ENCODE results near the gene SNAP25. TPM values are rescaled to one million over a fixed set of nuclear protein-coding genes. Genes with fewer than 3 reads are reported as not detected.

The SNAP25 gene
- total RNA-seq, 1 experiment from 2014 or later: 0.39 TPM

DNA sequence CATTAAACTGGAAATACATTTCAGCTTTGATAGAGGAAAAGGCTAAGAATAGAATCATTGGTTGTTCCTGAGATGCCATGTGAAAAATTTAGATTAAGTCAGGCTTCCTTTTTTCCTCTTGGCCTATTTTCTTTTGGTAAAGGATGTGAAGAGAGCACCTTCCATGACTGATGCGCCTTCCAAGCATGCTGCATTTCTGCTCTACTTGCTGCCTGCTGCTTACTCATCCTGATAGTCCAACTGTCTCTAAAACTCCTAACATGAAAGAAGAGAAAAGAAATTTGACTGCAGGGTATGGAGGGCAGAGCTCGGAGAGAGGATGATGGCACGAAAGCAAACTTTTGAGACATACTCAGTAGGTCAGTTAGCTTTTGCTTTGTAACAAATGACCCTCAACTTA, 28.8 kb downstream of the SNAP25 start:
- Histone ChIP-seq H3K4me1 (ENCODE audit: control insufficient read depth in 1 of 2, insufficient read depth in 2 of 2, low read length in 2 of 2) (no peaks in the 10 kb centered on the region), H4K20me1 (ENCODE audit: insufficient read depth) (no peaks in the 10 kb centered on the region), H3K9me2 (ENCODE audit: insufficient read depth) (no peaks in the 10 kb centered on the region), H2AFZ (ENCODE audit: low read depth, low read length, poor library complexity, severe bottlenecking) (no peak overlapping the region), H3K79me2 (ENCODE audit: insufficient read depth, low read length) (no peaks in the 10 kb centered on the region), H3K9me3 (ENCODE audit: control insufficient read depth in 1 of 2, insufficient read depth in 1 of 2, low read depth in 1 of 2, low read length in 2 of 2) (no peaks in the 10 kb centered on the region), H3K9ac (ENCODE audit: low read length) (no peak overlapping the region), H3K36me3 (ENCODE audit: control insufficient read depth in 1 of 2, insufficient read depth in 2 of 2, low read length in 2 of 2) (no peaks in the 10 kb centered on the region), H3K27me3 (ENCODE audit: insufficient read depth, low read length) (peaks cover 30% of the 10 kb centered on the region), H3K4me2 (ENCODE audit: low read length) (no peak overlapping the region), H3K27ac (ENCODE audit: low read depth, low read length) (no peak overlapping the region), H3K4me3 (replicated peaks in 1 of 2; ENCODE audit: low read depth in 1 of 2, low read length in 2 of 2) (no peak overlapping the region)
- BruUV-seq (replicated peaks): no TSS peak
- ATAC-seq (no peak), DNase-seq (ENCODE audit: low read depth, low spot score) (no peak)
- TF ChIP-seq FOSL1 (IDR thresholded peaks at IDR 0.05; ENCODE audit: low read depth) (no peak), SRF (IDR thresholded peaks at IDR 0.05; ENCODE audit: low read depth) (no peak), EZH2 (IDR thresholded peaks at IDR 0.05) (no peak), ZBTB33 (IDR thresholded peaks at IDR 0.05; ENCODE audit: extremely low read depth, insufficient replicate concordance, low read length) (no peak), CEBPB (IDR thresholded peaks at IDR 0.05; ENCODE audit: low read depth) (no peak), TCF7L2 (IDR thresholded peaks at IDR 0.05; ENCODE audit: borderline replicate concordance, extremely low read depth, insufficient read depth, insufficient read length) (no peak), POLR2A (IDR thresholded peaks at IDR 0.05; ENCODE audit: borderline replicate concordance, extremely low read depth, insufficient read depth, insufficient read length) (no peak), ELF1 (IDR thresholded peaks at IDR 0.05; ENCODE audit: borderline replicate concordance, low read depth) (no peak), MAX (IDR thresholded peaks at IDR 0.05) (no peak), YY1 (IDR thresholded peaks at IDR 0.05; ENCODE audit: extremely low read depth, insufficient replicate concordance, low read depth, low read length) (no peak), EGR1 (IDR thresholded peaks at IDR 0.05; ENCODE audit: low read depth) (no peak), CBX3 (IDR thresholded peaks at IDR 0.05; ENCODE audit: low read depth) (no peak), ZNF274 (IDR thresholded peaks at IDR 0.05; ENCODE audit: low read depth, low read length) (no peak), RAD21 (IDR thresholded peaks at IDR 0.05; ENCODE audit: low read depth) (no peak), SP1 (IDR thresholded peaks at IDR 0.05; ENCODE audit: low read depth) (no peak), REST (IDR thresholded peaks at IDR 0.05; ENCODE audit: low read depth) (no peak)
- intact Hi-C loops (cut with micrococcal nuclease): no loop called here
- ChIA-PET POLR2A (interaction anchor here (0.6 kb wide), 1 partner anchor 185 kb away, joined by 3 read pairs; no protein-coding TSS in a partner anchor), CTCF (no interaction called here), RAD21 (ENCODE audit: low non-redundant PET in 1 of 2, low total read pairs in 2 of 2, uncharacterized antibody in 2 of 2, unreplicated experiment in 2 of 2) (no interaction called here)
